Endothelial cell of umbilical vein (primary cell): ENCODE data around the gene SH3BP5. TPM values are rescaled to one million over a fixed set of nuclear protein-coding genes. Genes with fewer than 3 reads are reported as not detected.
A peak's percentile ranks its signal among the peaks of the same experiment; 100 is the strongest.

ENCODE experiments used
- BruUV-seq: library from RNA; stranded (reverse); fragments of 400-500 nt; replicated peaks from 2 replicates; lab custom pipeline; 2021; lab: Mats Ljungman, UMichigan
- CTCF ChIA-PET: fragments of 300-600, 350-600 bp; sonication (Branson Sonifier 250); formaldehyde crosslinking; loops from one replicate; lab custom pipeline; 2021; ENCODE audit warnings: antibody characterized with exemption, inconsistent platforms; lab: Charles Lee
- POLR2A ChIA-PET: fragments of 300-600, 350-600 bp; sonication (Branson Sonifier 250); formaldehyde crosslinking; loops from one replicate; lab custom pipeline; 2021; ENCODE audit warnings: antibody characterized with exemption, inconsistent platforms; lab: Charles Lee
- DNase-seq: peaks from one replicate; pipeline ENCODE4 v3.0.0-alpha.2; 2011; ENCODE audit warnings: low read depth, low spot score
- FAIRE-seq: peaks from 2 replicates; lab custom pipeline; 2011; peaks lifted over from hg19 to GRCh38; lab: Jason Lieb, UNC
- H2AFZ ChIP-seq: 2 replicates; pipeline ENCODE4 v1.6.0; 2012; ENCODE audit warnings: low read depth, low read length, control low read depth, inconsistent platforms
- H3K27ac ChIP-seq: 2 replicates; pipeline ENCODE4 v1.5.1; 2011; ENCODE audit warnings: low read depth, mild to moderate bottlenecking, control low read depth, low read length, moderate library complexity; ENCODE audit not compliant: insufficient read depth
- H3K27me3 ChIP-seq, 2 experiments: 2 replicates each; pipeline versions ENCODE4 v1.6.0 to v1.6.1; 2011; ENCODE audit warnings: low read length in 2 of 2, mixed read lengths in 1 of 2; ENCODE audit not compliant: control insufficient read depth in 2 of 2, insufficient read depth in 2 of 2
- H3K36me3 ChIP-seq, 2 experiments: 2 replicates in 1 of 2; 3 replicates in 1 of 2; pipeline ENCODE4 v1.5.1; 2011; ENCODE audit warnings: low read length in 2 of 2, mild to moderate bottlenecking in 1 of 2, moderate library complexity in 1 of 2; ENCODE audit not compliant: control insufficient read depth in 2 of 2, insufficient read depth in 2 of 2; ENCODE audit errors: extremely low read depth in 1 of 2
- H3K4me1 ChIP-seq: 3 replicates; pipeline ENCODE4 v1.5.1; 2011; ENCODE audit warnings: mild to moderate bottlenecking, low read length; ENCODE audit not compliant: control insufficient read depth, insufficient read depth; ENCODE audit errors: extremely low read depth
- H3K4me2 ChIP-seq: 2 replicates; pipeline ENCODE4 v1.6.1; 2011; ENCODE audit warnings: low read length, control low read depth, mixed read lengths; ENCODE audit not compliant: insufficient read depth
- H3K4me3 ChIP-seq, 3 experiments: fragments of 200-600 bp in 1 of 3; sonication (generic), shearing (Covaris generic) in 1 of 3; replicated peaks in 1 of 3; 2 replicates each; pipeline ENCODE4 v1.5.1; 2011 to 2016; ENCODE audit warnings: control low read depth in 3 of 3, low read length in 3 of 3, mild to moderate bottlenecking in 2 of 3, inconsistent platforms in 1 of 3, low read depth in 1 of 3, moderate library complexity in 1 of 3; ENCODE audit not compliant: insufficient read depth in 1 of 3
- H3K79me2 ChIP-seq: 2 replicates; pipeline ENCODE4 v1.6.0; 2012; ENCODE audit warnings: low read length, inconsistent platforms; ENCODE audit not compliant: control insufficient read depth, insufficient read depth
- H3K9ac ChIP-seq: replicated peaks from 2 replicates; pipeline ENCODE3; 2011; ENCODE audit warnings: low read length, control low read depth; ENCODE audit not compliant: insufficient read depth; ENCODE audit errors: extremely low read depth
- H3K9me1 ChIP-seq: replicated peaks from 3 replicates; pipeline ENCODE4 v1.6.0; 2011; ENCODE audit warnings: mild to moderate bottlenecking, low read length; ENCODE audit not compliant: control insufficient read depth, insufficient read depth; ENCODE audit errors: extremely low read depth
- H3K9me3 ChIP-seq: replicated peaks from 2 replicates; pipeline ENCODE4 v1.5.1; 2012; ENCODE audit warnings: low read length, inconsistent platforms; ENCODE audit not compliant: control insufficient read depth, insufficient read depth
- H4K20me1 ChIP-seq: replicated peaks from 2 replicates; pipeline ENCODE3; 2011; ENCODE audit warnings: mild to moderate bottlenecking, low read length; ENCODE audit not compliant: control insufficient read depth, insufficient read depth; ENCODE audit errors: extremely low read depth
- EZH2 ChIP-seq: IDR thresholded peaks from 2 replicates; pipeline ENCODE4 v1.6.1; 2012; ENCODE audit warnings: borderline replicate concordance, low read depth, mild to moderate bottlenecking, moderate library complexity, low read length, inconsistent platforms; ENCODE audit not compliant: severe bottlenecking
- FOS ChIP-seq: IDR thresholded peaks from 2 replicates; pipeline ENCODE4 v1.6.1; 2011; ENCODE audit warnings: mild to moderate bottlenecking, low read length, moderate library complexity, borderline replicate concordance; ENCODE audit not compliant: insufficient read depth
- GATA2 ChIP-seq: IDR thresholded peaks from 2 replicates; pipeline ENCODE4 v1.7.0; 2011; ENCODE audit warnings: low read depth, mild to moderate bottlenecking, moderate library complexity, mixed read lengths, low read length; ENCODE audit not compliant: insufficient read length, insufficient read depth
- JUN ChIP-seq: IDR thresholded peaks from 2 replicates; pipeline ENCODE4 v1.6.1; 2011; ENCODE audit warnings: borderline replicate concordance, low read depth; ENCODE audit not compliant: insufficient read length, insufficient read depth
- POLR2A ChIP-seq: IDR thresholded peaks from 2 replicates; pipeline ENCODE4 v1.6.1; 2012; ENCODE audit warnings: low read depth, mild to moderate bottlenecking, control low read depth, low read length
- POLR2AphosphoS5 ChIP-seq: IDR thresholded peaks from 2 replicates; pipeline ENCODE4 v1.6.1; 2012; ENCODE audit warnings: low read depth, mild to moderate bottlenecking, control low read depth, low read length, moderate library complexity; ENCODE audit not compliant: insufficient read depth
- dilution Hi-C: fragments of 300-500 bp; cut with MboI; formaldehyde crosslinking; loops from one replicate; pipeline ENCODE4 v1.15.0; 2019; ENCODE audit warnings: low sequenced_read_pairs; ENCODE audit not compliant: extremely low pct_ligation_motif_present
- intact Hi-C: fragments of 100-400 bp; cut with micrococcal nuclease; formaldehyde crosslinking; loops from one replicate; pipeline ENCODE4 v1.10.0; 2022
- polyA plus RNA-seq, 4 experiments: library from polyadenylated mRNA; depleted of rRNA in 3 of 4; stranded (reverse) in 3 of 4; unstranded in 1 of 4; fragments of >200 nt; gene quantifications; 2 replicates each; pipeline versions ENCODE4 v1.2.1 to v1.2.3, GENCODE V29; 2011 to 2012; ENCODE audit warnings: missing spikeins in 1 of 4
- total RNA-seq: library from RNA; stranded (reverse); gene quantifications from 2 replicates; pipeline ENCODE4 v1.2.3, GENCODE V29; 2021

Gene SH3BP5
- total and polyA plus RNA-seq, 2 donors (not counting 3 experiments of a cell fraction or from before 2014, with no cell fraction given): 35.3 to 76.3 TPM

DNA sequence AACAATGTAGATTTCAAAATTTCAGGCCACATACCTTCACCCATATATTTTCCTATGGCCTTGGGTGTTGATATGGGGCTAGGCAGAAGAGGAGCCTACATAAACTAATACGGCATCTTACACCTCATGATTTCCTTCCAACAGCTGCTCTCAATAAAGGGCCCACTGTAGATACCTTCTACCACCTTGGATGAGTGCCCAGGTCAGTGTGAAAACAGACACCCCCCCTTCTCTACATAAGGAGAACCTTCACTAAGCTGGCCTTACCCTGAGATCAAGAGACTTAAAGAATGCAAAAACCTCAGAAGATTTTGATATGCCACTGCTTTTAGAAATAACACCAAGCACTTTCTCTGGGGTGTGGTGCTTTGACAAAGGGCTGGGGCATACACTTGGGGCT, 42.7 kb downstream of the SH3BP5 start:
- intact Hi-C loops (loop anchor here (10.0 kb wide), 1 partner anchor 345 kb away; no protein-coding TSS in a partner anchor), dilution Hi-C loops (no loop called here)
- H4K20me1 ChIP-seq: no peaks in the 10 kb centered on the region
- H3K9me1 ChIP-seq: no peaks in the 10 kb centered on the region
- H3K4me1 ChIP-seq: peaks cover 34% of the 10 kb centered on the region
- CTCF ChIA-PET: interaction anchor here (0.7 to 3.9 kb wide), 5 partner anchors 10 to 776 kb away, joined by 3 to 16 read pairs (median 5); partner anchors contain the start of gene SH3BP5
- H3K4me3 ChIP-seq: no peak overlapping the region
- peaks cover 77% of the 10 kb centered on the region for H3K79me2 ChIP-seq
- POLR2A ChIA-PET: no interaction called here
- no peak overlapping the region for H3K4me2 ChIP-seq
- H3K36me3 ChIP-seq: peaks cover 0 to 2% of the 10 kb centered on the region in 2 experiments
- BruUV-seq: no TSS peak
- H3K9ac ChIP-seq: no peak overlapping the region
- TF ChIP-seq FOS: no peak
- no peak for TF ChIP-seq POLR2AphosphoS5
- TF ChIP-seq GATA2: no peak
- TF ChIP-seq EZH2: no peak
- TF ChIP-seq POLR2A: no peak
- TF ChIP-seq JUN: no peak
- H3K27ac ChIP-seq: no peak overlapping the region
- no peaks in the 10 kb centered on the region for H3K27me3 ChIP-seq
- H2AFZ ChIP-seq: no peak overlapping the region
- DNase-seq (no peak), FAIRE-seq (no peak)
- no peaks in the 10 kb centered on the region for H3K9me3 ChIP-seq

DNA sequence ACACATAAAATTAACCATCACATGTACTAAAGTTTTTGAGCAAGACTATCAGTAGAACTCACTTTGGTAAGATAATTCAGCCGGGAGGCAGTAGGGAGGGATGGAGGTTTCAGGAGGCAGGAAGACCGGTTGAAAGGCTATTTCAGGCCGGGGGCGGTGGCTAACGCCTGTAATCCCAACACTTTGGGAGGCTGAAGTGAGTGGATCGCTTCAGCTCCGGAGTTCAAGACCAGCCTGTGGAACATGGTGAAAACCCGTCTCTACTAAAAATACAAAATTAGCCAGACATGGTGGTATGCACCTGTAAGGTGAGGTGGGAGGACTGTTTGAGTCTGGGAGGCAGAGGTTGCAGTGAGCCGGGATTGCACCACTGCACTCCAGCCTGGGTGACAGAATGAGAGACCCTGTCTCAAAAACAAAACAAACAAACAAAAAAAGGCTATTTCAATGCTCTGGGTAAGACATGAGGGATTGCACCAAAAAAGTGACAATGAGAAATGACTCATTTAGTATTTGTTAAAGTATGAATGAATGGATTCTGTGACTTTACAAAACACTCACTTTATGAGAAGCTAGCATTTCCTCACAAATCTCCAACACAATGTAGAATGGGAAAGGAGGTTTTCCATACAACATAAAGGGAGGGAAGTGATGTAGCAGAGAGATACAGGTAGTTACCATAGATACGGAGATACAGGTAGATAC, 43.9 kb downstream of the SH3BP5 start:
- no peak for TF ChIP-seq POLR2A
- TF ChIP-seq JUN: peak; percentile 15
- Histone ChIP-seq H3K4me1 (peaks cover 28% of the 10 kb centered on the region), H3K27me3 (no peaks in the 10 kb centered on the region), H3K36me3 (peaks cover 0 to 2% of the 10 kb centered on the region in 2 experiments), H3K27ac (no peak overlapping the region), H3K9me1 (no peaks in the 10 kb centered on the region), H3K79me2 (peaks cover 78% of the 10 kb centered on the region), H3K9me3 (no peaks in the 10 kb centered on the region), H2AFZ (no peak overlapping the region), H4K20me1 (no peaks in the 10 kb centered on the region), H3K4me3 (no peak overlapping the region), H3K4me2 (no peak overlapping the region), H3K9ac (no peak overlapping the region)
- DNase-seq (no peak), FAIRE-seq (no peak)
- intact Hi-C loops (no loop called here), dilution Hi-C loops (no loop called here)
- no TSS peak for BruUV-seq
- CTCF ChIA-PET: interaction anchor here (2.2 to 3.9 kb wide), 2 partner anchors 9 to 44 kb away, joined by 8 to 16 read pairs; partner anchors contain the start of gene SH3BP5
- POLR2A ChIA-PET: no interaction called here
